GM19238 (cell line): ENCODE data around the gene PPP1R36.
"Not testable (repeated sequence)": the region's sequence is repeated elsewhere in the genome, so short reads cannot be mapped to it uniquely, and the experiment has no call there.

Source experiments
- DNase-seq: peaks from one replicate; pipeline ENCODE4 v3.0.0; 2011; ENCODE audit warnings: low spot score; ENCODE audit not compliant: insufficient read length

PPP1R36 gene

GRCh38 chr14:64549791-64550620 lies at the start of gene PPP1R36:
Gene PPP1R36 (plus strand): TSS chr14:64549961. CDS start chr14:64549998, 37 bp downstream.
- DNase-seq, result peak; percentile 26

- DNase-seq, result no peak
Observed at GRCh38 chr14:64500088-64500487, 49.7 kb upstream of the PPP1R36 start.

GRCh38 chr14:64501411-64502171 lies 48.2 kb upstream of the PPP1R36 start:
- no peak for DNase-seq

GRCh38 chr14:64502456-64502855 lies 47.3 kb upstream of the PPP1R36 start:
- no peak for DNase-seq

- no peak for DNase-seq
Observed at GRCh38 chr14:64502887-64503433, 46.8 kb upstream of the PPP1R36 start.

- DNase-seq, result peak; percentile 58
Observed at GRCh38 chr14:64503434-64504309, 46.1 kb upstream of the PPP1R36 start, which contains the start of gene ZBTB25. Gene ZBTB25 (minus strand): TSS chr14:64503838. CDS start chr14:64490533, 13,305 bp downstream.

GRCh38 chr14:64504310-64504896 lies 45.4 kb upstream of the PPP1R36 start, which contains the start of gene ZBTB1:
Gene ZBTB1 (plus strand): TSS chr14:64504770. CDS start chr14:64521505, 16,735 bp downstream.
- DNase-seq, result peak; percentile 47

- DNase-seq, result peak; percentile 52
Observed at GRCh38 chr14:64504897-64505794, 44.6 kb upstream of the PPP1R36 start.

- no peak for DNase-seq
Observed at GRCh38 chr14:64506721-64507120, 43.0 kb upstream of the PPP1R36 start.

- no peak for DNase-seq
Observed at GRCh38 chr14:64507376-64508156, 42.2 kb upstream of the PPP1R36 start.

GRCh38 chr14:64508215-64508776 lies 41.5 kb upstream of the PPP1R36 start:
- DNase-seq, result no peak

GRCh38 chr14:64509036-64509435 lies 40.7 kb upstream of the PPP1R36 start:
- no peak for DNase-seq

- no peak for DNase-seq
Observed at GRCh38 chr14:64510825-64511671, 38.7 kb upstream of the PPP1R36 start.

GRCh38 chr14:64513271-64513670 lies 36.5 kb upstream of the PPP1R36 start:
- no peak for DNase-seq

GRCh38 chr14:64515053-64515452 lies 34.7 kb upstream of the PPP1R36 start:
- DNase-seq, result no peak

GRCh38 chr14:64516969-64517368 lies 32.8 kb upstream of the PPP1R36 start:
- no peak for DNase-seq

- not testable (repeated sequence) for DNase-seq
Observed at GRCh38 chr14:64517667-64518066, 32.1 kb upstream of the PPP1R36 start.
